ENCODE measurements around the gene DOK6. TPM values are rescaled to one million over a fixed set of nuclear protein-coding genes. Genes with fewer than 3 reads are reported as not detected.
"Not testable (repeated sequence)": the region's sequence is repeated elsewhere in the genome, so short reads cannot be mapped to it uniquely, and the experiment has no call there.

Gene DOK6
- total and polyA plus RNA-seq, 2 donors (not counting 1 experiment from before 2014, with no cell fraction given): not detected

DNA sequence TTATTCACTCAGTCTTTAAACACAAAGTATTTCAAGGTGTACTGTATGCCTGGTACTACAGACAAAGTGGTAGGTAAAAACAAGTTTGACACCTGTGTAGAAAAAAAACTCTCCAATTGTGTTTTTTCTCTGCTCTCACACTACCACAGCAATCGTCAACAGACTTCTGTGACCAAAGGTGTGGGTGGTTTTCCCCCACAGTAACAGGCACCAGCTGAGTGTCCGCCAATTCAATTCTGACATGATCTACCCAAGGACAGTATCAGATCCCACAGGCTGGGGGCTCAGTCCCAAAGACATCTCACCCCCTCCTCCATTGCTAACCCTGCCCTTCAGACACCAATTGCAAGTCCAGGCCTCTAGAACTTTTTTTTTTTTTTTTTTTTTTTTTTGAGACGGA is 475.8 kb downstream of the DOK6 start:
- DNase-seq: no peak
- WGBS (ENCODE audit: insufficient coverage): 100% methylated on average over 2 of the region's 3 CpGs
- no peak for TF ChIP-seq EZH2 (IDR thresholded peaks at IDR 0.05; ENCODE audit: borderline replicate concordance, insufficient read depth, low read depth, low read length, poor library complexity, severe bottlenecking)
- no peak for TF ChIP-seq CTCF (IDR thresholded peaks at IDR 0.05)
- POLR2A ChIA-PET: no interaction called here
- Mint-ChIP-seq H3K27ac (no peak overlapping the region), H3K4me1 (no peaks in the 10 kb centered on the region), H3K9me3 (ENCODE audit: insufficient read depth) (no peaks in the 10 kb centered on the region), H3K27me3 (no peaks in the 10 kb centered on the region), H3K4me3 (no peak overlapping the region)
- no peaks in the 10 kb centered on the region for H3K9me3 ChIP-seq (ENCODE audit: control extremely low read depth in 1 of 3, control insufficient read depth in 2 of 3, insufficient read depth in 1 of 3, low read length in 2 of 3)
- H2AFZ ChIP-seq (ENCODE audit: insufficient read depth, low read depth, low read length, poor library complexity, severe bottlenecking): no peak overlapping the region
- intact Hi-C loops (cut with micrococcal nuclease): no loop called here
- no peaks in the 10 kb centered on the region for H3K27me3 ChIP-seq (replicated peaks in 1 of 4; ENCODE audit: control extremely low read depth in 1 of 4, control insufficient read depth in 3 of 4, insufficient read depth in 4 of 4, low read length in 3 of 4)
- H3K4me1 ChIP-seq (ENCODE audit: control insufficient read depth in 2 of 2, insufficient read depth in 2 of 2, low read length in 2 of 2): no peaks in the 10 kb centered on the region
- H3K79me2 ChIP-seq (ENCODE audit: control insufficient read depth, insufficient read depth, low read length): no peaks in the 10 kb centered on the region
- H3K4me3 ChIP-seq (ENCODE audit: control extremely low read depth in 1 of 5, extremely low read depth in 1 of 5, insufficient read depth in 1 of 5, low read depth in 2 of 5, low read length in 4 of 5): no peak overlapping the region
- CTCF ChIA-PET: no interaction called here
- H4K20me1 ChIP-seq (ENCODE audit: control insufficient read depth, insufficient read depth, low read length, poor library complexity, severe bottlenecking): no peaks in the 10 kb centered on the region
- no peak overlapping the region for H3K27ac ChIP-seq (ENCODE audit: low read length in 2 of 2)
- no peak for ATAC-seq (ENCODE audit: low read depth)
- no peaks in the 10 kb centered on the region for H3K36me3 ChIP-seq (replicated peaks in 1 of 2; ENCODE audit: control extremely low read depth in 1 of 2, control insufficient read depth in 1 of 2, extremely low read depth in 1 of 2, insufficient read depth in 2 of 2, low read length in 1 of 2)
- H3K9ac ChIP-seq (ENCODE audit: low read length): no peak overlapping the region
- H3K4me2 ChIP-seq (replicated peaks; ENCODE audit: low read depth, low read length, poor library complexity, severe bottlenecking): no peak overlapping the region

DNA sequence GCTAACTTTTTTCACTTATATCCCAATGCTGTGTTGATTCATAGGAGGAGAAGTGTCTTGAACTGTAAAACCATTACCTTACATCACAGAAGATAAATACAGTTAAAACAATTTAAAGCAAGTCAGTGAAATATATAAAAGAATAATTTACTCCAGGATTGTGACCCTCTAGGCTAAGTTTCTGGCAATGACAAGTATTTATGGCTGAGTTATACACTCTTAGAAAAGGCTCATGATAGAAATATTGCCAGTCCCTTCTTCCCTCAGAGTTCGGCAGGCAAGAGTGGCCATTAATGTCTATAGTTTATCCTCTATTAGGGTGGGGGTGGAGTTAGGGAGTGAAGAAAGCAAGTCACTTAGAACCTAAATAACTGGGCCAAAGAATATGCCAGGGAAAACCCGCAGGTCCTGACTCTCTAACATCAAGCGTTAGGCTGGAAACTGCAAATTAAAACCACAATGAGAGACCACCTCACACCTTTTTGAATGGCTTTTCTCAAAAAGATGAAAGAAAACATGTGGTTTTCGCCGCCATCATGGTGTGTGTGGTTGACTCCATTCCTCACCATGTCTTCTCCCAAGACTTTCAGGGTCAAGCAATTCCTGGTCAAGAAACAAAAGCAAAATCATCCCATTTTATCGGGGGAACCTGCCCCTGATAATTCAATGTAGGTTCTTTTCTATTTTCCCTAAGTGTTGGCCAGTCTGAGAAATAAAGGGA is 477.7 kb downstream of the DOK6 start:
- CTCF ChIA-PET: no interaction called here
- Histone ChIP-seq H3K79me2 (ENCODE audit: control insufficient read depth, insufficient read depth, low read length) (no peaks in the 10 kb centered on the region), H3K36me3 (replicated peaks in 1 of 2; ENCODE audit: control extremely low read depth in 1 of 2, control insufficient read depth in 1 of 2, extremely low read depth in 1 of 2, insufficient read depth in 2 of 2, low read length in 1 of 2) (no peaks in the 10 kb centered on the region), H4K20me1 (ENCODE audit: control insufficient read depth, insufficient read depth, low read length, poor library complexity, severe bottlenecking) (no peaks in the 10 kb centered on the region), H3K4me1 (ENCODE audit: control insufficient read depth in 2 of 2, insufficient read depth in 2 of 2, low read length in 2 of 2) (peaks cover 8 to 9% of the 10 kb centered on the region in 2 donors), H3K4me3 (ENCODE audit: control extremely low read depth in 1 of 5, extremely low read depth in 1 of 5, insufficient read depth in 1 of 5, low read depth in 2 of 5, low read length in 4 of 5) (no peak overlapping the region), H3K4me2 (replicated peaks; ENCODE audit: low read depth, low read length, poor library complexity, severe bottlenecking) (no peak overlapping the region), H3K9ac (ENCODE audit: low read length) (no peak overlapping the region), H3K27me3 (replicated peaks in 1 of 4; ENCODE audit: control extremely low read depth in 1 of 4, control insufficient read depth in 3 of 4, insufficient read depth in 4 of 4, low read length in 3 of 4) (no peaks in the 10 kb centered on the region), H2AFZ (ENCODE audit: insufficient read depth, low read depth, low read length, poor library complexity, severe bottlenecking) (no peak overlapping the region), H3K27ac (ENCODE audit: low read length in 2 of 2) (no peak overlapping the region), H3K9me3 (ENCODE audit: control extremely low read depth in 1 of 3, control insufficient read depth in 2 of 3, insufficient read depth in 1 of 3, low read length in 2 of 3) (no peaks in the 10 kb centered on the region)
- Mint-ChIP-seq H3K27me3 (no peaks in the 10 kb centered on the region), H3K9me3 (ENCODE audit: insufficient read depth) (no peaks in the 10 kb centered on the region), H3K4me1 (peaks cover 8% of the 10 kb centered on the region), H3K4me3 (no peak overlapping the region), H3K27ac (no peak overlapping the region)
- no peak for DNase-seq
- POLR2A ChIA-PET: no interaction called here
- ATAC-seq (ENCODE audit: low read depth): no peak
- intact Hi-C loops (cut with micrococcal nuclease): no loop called here
- no peak for TF ChIP-seq EZH2 (IDR thresholded peaks at IDR 0.05; ENCODE audit: borderline replicate concordance, insufficient read depth, low read depth, low read length, poor library complexity, severe bottlenecking)
- no peak for TF ChIP-seq CTCF (IDR thresholded peaks at IDR 0.05)
- WGBS (ENCODE audit: insufficient coverage): no CpG with 5 or more reads among the region's 6 CpGs

DNA sequence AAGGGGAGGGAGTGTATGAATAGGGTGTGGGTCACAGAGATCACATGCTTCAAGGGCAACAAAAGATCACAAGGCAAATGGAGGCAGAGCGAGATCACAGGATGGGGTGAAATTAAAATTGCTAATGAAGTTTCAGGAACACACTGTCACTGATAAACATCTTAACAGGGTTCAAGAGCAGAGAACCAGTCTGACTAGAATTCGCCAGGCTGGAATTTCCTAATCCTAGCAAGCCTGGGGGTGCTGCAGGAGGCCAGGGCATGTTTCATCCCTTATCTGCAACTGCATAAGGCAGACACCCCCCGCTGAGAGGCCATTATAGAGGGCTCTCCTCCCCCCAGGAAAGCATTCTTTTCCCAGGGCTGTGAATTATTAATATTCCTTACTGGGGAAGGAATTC is 478.4 kb downstream of the DOK6 start:
- H3K4me1 Mint-ChIP-seq: peaks cover 13% of the 10 kb centered on the region
- H4K20me1 ChIP-seq (ENCODE audit: control insufficient read depth, insufficient read depth, low read length, poor library complexity, severe bottlenecking); POLR2A ChIA-PET; H3K4me3 Mint-ChIP-seq; ATAC-seq (ENCODE audit: low read depth); H3K9me3 Mint-ChIP-seq (ENCODE audit: insufficient read depth); H3K79me2 ChIP-seq (ENCODE audit: control insufficient read depth, insufficient read depth, low read length); H2AFZ ChIP-seq (ENCODE audit: insufficient read depth, low read depth, low read length, poor library complexity, severe bottlenecking); H3K9ac ChIP-seq (ENCODE audit: low read length); H3K4me1 ChIP-seq (ENCODE audit: control insufficient read depth in 2 of 2, insufficient read depth in 2 of 2, low read length in 2 of 2); H3K27me3 Mint-ChIP-seq; intact Hi-C loops (cut with micrococcal nuclease); H3K4me2 ChIP-seq (replicated peaks; ENCODE audit: low read depth, low read length, poor library complexity, severe bottlenecking); H3K9me3 ChIP-seq (ENCODE audit: control extremely low read depth in 1 of 3, control insufficient read depth in 2 of 3, insufficient read depth in 1 of 3, low read length in 2 of 3); H3K27me3 ChIP-seq (replicated peaks in 1 of 4; ENCODE audit: control extremely low read depth in 1 of 4, control insufficient read depth in 3 of 4, insufficient read depth in 4 of 4, low read length in 3 of 4); H3K27ac ChIP-seq (ENCODE audit: low read length in 2 of 2); H3K36me3 ChIP-seq (replicated peaks in 1 of 2; ENCODE audit: control extremely low read depth in 1 of 2, control insufficient read depth in 1 of 2, extremely low read depth in 1 of 2, insufficient read depth in 2 of 2, low read length in 1 of 2); DNase-seq; CTCF ChIA-PET; H3K27ac Mint-ChIP-seq; H3K4me3 ChIP-seq (ENCODE audit: control extremely low read depth in 1 of 5, extremely low read depth in 1 of 5, insufficient read depth in 1 of 5, low read depth in 2 of 5, low read length in 4 of 5): not testable (repeated sequence)
- WGBS (ENCODE audit: insufficient coverage): 100% methylated on average over 2 of the region's 3 CpGs

Measured in B cell (primary cell).